HG02623 (cell line): ENCODE data around the gene TBX18.

Experiments
- ATAC-seq: cut with Tn5 transposase; IDR thresholded peaks from one replicate; pipeline ENCODE4 v1.9.1; 2021; ENCODE audit warnings: moderate library complexity; ENCODE audit not compliant: unreplicated experiment

The TBX18 gene

GRCh38 chr6:84675651-84676050 lies 88.7 kb downstream of the TBX18 start:
- ATAC-seq: no peak

DNA sequence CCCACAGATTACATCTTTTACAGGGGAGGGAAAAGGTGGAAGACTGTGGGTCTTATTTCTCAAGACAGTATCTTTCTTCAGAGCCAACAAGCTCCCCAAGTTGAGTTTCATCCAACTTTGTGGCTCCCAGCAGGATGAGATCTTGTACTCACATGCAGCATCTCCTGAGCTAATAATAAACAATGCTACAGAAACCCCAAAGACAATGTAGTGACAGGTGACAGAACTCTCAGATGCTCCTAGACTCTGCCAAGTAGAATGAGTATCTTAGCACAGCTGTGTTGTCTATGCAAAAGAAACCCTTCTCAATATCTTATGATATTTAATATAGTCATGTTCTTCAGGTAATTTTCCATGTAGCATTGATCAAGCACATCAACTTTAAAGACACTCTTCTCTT lies 90.0 kb downstream of the TBX18 start:
- ATAC-seq: no peak

- no peak for ATAC-seq
Observed at GRCh38 chr6:84671183-84671582, 93.2 kb downstream of the TBX18 start.

- ATAC-seq: no peak
Observed at GRCh38 chr6:84669945-84670344, 94.5 kb downstream of the TBX18 start.

DNA sequence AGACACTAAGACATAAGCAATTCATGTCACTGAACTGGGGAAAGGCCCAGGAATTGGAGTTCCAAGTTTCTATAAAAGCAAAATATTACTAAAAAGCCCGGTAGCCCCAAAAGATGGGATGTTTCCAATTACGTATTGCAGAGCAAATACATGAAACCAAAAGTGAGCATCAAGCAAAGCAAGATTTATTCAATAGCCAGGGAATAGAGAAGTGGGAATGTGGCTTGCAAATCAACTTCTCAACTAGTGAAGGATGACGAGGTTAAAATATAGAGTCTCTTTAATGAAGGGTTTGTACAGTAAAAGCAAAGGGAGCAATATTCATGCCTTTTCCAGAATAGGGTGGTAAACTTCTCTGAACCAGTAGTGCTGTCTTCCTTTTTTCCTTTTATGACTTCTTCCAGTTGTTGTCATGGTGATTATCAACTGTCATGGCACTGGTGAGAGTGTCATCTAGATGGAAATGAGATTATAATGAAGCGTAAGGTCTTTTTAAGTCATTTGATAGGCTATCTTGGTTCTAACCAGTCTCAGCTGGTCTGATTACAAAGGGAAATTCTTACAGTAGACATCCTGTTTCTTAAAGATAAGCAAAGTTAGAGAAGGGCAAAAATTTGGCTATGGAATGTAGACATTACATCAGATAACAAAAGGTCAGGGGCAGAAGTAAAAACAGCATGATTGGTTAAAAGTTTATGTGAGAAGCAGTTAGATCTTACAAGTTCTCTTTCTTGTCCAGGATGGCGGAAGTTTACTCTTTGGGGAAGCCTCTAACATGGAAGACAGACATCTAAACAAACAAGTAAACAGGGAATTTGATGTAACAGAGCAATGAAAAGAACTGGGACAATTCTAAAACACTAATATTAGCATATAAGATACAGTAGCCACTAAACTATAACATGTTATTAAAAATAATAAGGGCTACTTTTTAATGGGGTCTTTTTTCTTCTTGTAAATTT lies 96.9 kb downstream of the TBX18 start:
- no peak for ATAC-seq

DNA sequence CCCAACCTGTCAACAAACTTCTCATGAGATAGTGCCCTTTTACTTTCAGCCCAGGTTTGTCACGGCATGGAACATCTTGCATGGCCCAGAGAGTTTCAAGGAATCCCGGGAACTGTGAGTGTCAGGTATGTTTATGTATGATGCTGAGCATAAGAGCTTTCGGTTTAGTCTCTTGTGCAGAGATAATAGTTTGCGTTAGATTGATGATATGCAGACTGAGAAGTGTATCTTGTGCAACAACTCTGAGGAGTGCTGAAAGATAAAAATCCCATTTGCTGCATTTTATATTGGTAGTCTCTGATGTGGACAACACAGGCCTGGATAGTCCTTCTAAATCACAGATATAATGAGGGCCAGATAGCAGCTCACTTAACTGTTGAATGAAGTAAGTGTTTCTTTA lies 99.0 kb downstream of the TBX18 start:
- no peak for ATAC-seq

GRCh38 chr6:84663866-84664265 lies 100.5 kb downstream of the TBX18 start:
- no peak for ATAC-seq

GRCh38 chr6:84657486-84657885 lies 106.9 kb downstream of the TBX18 start:
- ATAC-seq: no peak

- ATAC-seq: no peak
Observed at GRCh38 chr6:84657025-84657424, 107.4 kb downstream of the TBX18 start.

DNA sequence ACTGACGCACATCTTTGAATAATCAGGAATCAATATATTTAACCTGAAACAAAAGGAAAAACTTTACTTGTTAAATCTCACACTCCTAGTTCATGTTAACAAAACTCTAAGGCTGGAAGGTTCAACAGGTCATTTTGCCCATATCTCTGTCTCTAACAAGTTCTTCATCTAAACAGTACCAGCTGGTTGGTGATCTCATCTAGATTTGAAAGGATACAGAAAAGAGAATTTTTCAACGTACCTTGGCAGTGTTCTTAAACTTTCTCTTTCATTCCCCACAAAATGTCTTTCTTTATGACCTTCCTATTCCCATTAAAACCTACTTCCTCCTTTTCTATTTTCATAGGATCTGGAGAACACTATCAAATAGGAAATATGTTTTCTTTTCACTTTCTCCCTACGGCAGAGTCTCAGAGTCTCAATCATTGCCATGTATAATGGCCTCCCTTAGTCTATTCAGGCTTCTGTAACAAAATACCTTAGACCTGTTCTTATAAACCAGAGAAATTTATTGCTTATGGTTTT lies 111.3 kb downstream of the TBX18 start:
- ATAC-seq: no peak

DNA sequence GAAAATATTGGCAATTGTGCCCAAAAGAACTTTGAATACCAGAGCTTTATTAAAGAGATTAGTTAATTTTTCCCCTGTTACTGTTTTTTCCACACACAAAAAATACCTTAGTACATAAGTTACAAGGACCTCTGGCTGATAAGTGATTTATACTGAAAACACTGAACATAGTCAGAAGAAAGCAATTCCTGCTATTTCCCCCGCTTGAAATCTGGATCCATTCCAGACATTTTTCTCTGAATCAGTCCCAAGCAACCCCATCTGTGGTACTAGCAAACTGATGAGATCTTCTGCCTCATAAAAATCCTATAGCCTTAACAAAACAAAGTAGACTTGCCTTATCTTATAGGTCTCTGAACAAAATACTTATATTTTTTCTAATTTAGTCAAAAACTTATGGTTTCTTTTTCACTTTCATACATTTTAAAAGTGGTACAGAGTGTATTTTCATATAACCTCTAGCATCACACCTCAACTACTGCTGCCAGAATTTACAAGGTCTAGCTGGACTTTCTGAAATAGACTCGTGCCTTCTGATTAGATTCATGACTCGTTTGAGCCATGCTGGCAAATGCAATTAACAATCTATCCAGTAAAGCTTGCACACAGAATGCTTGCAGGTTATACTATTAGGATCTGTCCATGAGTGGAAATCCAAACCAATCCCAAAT lies 111.9 kb downstream of the TBX18 start:
- ATAC-seq: no peak

DNA sequence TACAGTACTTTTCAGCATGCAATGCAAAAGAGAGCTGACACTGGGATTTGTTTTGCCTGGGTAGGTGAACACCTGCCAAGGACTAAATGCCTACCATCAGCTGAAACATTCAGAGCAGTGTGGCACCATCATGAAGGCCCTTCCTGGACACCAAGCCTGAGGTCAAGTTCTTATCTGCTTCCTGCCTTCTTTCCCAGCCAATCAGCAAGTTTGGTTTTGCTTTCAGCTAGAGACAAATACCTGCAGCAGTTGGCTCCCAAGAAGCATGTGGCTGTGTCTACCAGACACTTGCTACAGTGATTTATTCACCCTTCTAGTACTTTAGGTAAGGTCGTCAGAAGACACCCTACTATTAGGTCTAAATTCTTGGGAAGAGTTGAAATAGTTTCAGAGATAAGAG lies 112.8 kb downstream of the TBX18 start:
- ATAC-seq: no peak

DNA sequence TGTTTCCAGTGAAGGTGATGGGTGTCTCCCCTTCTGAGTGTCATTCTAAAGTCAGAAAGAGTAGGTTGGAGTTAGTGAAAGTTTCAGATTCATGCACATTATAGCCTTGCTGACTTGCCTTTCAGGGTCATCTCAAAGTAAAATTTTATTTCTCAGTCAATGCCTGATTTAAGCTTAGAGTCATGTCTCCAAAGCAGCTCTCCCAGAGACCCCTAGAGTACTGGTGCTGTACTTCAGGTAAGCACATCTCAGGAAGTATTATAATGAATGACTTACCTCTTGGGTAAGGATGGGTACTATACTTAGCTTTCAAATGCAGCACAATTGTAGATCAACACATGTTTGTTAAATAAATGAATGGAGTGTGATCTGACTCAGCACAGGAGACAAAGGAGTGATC lies 116.0 kb downstream of the TBX18 start:
- ATAC-seq: no peak

DNA sequence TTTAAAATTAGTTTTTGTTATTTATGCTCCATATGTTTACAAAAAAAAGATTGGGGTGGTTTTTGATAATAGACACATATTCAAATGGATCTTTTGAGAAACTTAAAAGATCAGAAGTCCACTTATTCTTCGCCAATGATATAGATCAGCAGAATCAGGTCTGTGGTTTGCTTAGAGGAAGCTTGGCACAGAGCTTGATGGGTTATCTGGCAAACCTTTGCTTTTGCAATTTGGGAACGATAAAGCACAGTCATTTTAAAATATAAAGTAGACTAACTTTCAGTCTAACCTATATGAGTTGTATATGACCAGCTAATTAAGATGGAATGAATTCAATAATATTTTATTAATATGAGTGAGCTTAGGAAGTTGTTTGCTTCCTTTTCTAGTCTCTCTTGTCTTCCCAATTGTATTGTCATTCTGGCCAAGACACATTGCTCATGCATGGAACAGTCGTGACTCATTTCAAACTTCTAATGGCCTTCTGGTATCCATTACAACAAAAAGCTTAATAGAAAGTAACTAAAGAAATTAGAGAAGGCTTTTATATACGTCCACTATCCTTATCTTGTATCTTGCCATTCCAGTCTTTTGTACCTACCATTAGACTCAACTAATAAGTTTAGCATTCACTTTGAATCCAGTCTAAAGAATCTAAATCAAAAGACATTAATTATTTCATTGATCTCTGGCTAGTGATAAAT lies 118.7 kb downstream of the TBX18 start:
- ATAC-seq: no peak

GRCh38 chr6:84645000-84645399 lies 119.4 kb downstream of the TBX18 start:
- ATAC-seq: no peak

DNA sequence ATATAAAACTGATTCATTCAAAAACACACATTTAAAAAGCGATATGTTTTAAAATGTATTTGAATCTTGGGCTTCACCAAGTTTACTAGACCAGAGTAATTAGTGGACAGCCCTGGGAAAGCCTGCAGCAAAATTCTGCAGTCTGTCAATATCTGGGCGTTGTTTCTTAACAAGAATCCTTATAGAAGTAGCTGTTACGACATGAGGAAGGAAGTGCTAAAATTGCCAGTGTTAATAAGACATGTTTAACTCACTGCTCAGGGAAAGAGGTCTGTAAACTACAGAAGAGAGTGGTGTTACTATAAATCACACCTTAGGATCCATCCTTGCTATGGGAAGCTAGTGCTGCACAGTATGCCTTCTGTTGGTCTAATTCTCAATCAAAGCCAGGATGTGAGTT lies 120.6 kb downstream of the TBX18 start:
- ATAC-seq: no peak

GRCh38 chr6:84641076-84641475 lies 123.3 kb downstream of the TBX18 start:
- no peak for ATAC-seq

GRCh38 chr6:84639396-84639795 lies 125.0 kb downstream of the TBX18 start:
- no peak for ATAC-seq

GRCh38 chr6:84638286-84638685 lies 126.1 kb downstream of the TBX18 start:
- no peak for ATAC-seq
